ENCODE results near the gene C19orf25.

C19orf25 gene

DNA sequence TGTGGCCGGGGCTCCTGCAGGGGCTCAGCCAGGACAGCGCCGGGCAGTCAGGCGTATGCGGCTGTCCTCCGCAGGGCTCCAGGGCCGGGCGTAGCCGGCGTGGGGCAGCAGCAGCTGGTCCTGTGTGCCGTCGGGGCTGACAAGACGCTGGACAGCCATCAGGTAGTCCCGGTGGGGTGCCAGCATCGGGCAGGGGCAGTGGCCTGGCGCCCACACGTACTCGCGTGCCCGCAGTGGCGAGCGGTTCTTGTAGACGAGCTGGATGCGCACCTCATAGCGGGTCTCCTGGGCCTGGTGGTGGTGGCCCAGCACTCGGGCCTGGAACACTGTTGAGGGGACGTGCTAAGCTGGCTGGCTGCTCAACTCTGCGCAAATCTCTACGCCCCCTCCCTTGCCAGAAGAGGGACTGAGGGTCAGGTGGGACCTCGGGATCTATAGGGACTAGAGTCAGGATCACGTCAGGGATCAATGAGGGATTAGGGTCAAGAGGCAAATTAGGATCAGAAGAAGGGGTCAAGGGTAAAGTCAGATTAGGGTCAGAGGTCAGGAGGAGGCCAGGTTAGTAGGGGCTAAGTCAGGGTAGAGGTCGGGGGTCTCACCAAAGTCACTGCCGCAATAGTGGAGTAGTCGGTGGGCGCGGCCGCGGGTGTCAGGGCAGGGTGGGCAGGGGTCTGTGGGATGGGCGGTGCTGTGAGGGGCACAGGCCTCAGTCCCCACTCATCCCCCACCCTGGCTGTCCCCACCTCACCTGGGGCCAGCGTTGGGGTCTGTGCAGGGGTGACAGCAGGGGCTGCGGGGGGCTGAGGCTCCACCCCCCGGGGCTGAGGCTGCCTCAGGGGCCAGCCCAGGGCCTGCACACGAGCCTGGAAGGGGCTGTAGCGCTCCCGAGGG, 27.2 kb upstream of the C19orf25 start:
- H3K4me1 ChIP-seq (ENCODE audit: insufficient read depth, low read length) = 0 out of 2 replicates have a peak, but pooled peaks cover 3% of the 10 kb centered on the region
- no peak overlapping the region for H3K9ac ChIP-seq (ENCODE audit: low read depth, low read length)
- H3K79me2 ChIP-seq (ENCODE audit: insufficient read depth, low read length) = no peaks in the 10 kb centered on the region

DNA sequence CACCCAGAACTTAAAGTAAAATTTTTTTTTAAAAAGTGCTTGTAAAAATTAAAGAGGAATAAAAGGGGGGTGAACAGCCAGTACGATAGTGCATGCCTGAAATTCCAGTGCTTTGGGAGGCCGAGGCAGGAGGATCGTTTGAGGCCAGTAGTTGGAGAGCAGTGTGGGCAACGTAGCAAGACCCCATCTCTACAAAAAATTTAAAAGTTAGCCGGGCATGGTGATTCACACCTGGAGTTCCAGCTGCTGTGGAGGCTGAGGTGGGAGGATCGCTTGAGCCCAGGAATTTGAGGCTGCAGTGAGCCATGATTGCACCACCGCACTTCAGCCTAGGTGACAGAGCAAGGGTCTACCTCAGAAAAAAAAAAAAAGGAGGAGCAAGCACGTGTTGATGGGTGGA, 26.0 kb upstream of the C19orf25 start:
- H3K4me3 ChIP-seq (ENCODE audit: low read depth in 1 of 2, low read length in 2 of 2) = no peak overlapping the region
- H4K20me1 ChIP-seq (ENCODE audit: insufficient read depth, low read length) = no peaks in the 10 kb centered on the region; the same call in 1 of the 2 replicates
- ATAC-seq (ENCODE audit: insufficient read depth, low read depth) (no peak), DNase-seq (no peak)
- H2AFZ ChIP-seq (ENCODE audit: low read depth, low read length) = no peak overlapping the region
- no peaks in the 10 kb centered on the region for H3K9me3 ChIP-seq (ENCODE audit: insufficient read depth, low read length, severe bottlenecking)
- H3K9ac ChIP-seq (ENCODE audit: low read depth, low read length) = no peak overlapping the region
- H3K4me1 ChIP-seq (ENCODE audit: insufficient read depth, low read length) = 0 out of 2 replicates have a peak, but pooled peaks cover 3% of the 10 kb centered on the region
- H3K79me2 ChIP-seq (ENCODE audit: insufficient read depth, low read length) = no peaks in the 10 kb centered on the region
- H3K36me3 ChIP-seq (ENCODE audit: insufficient read depth, low read length) = no peaks in the 10 kb centered on the region
- no peak overlapping the region for H3K27ac ChIP-seq (ENCODE audit: low read length)
- no peaks in the 10 kb centered on the region for H3K27me3 ChIP-seq (ENCODE audit: insufficient read depth, low read length, poor library complexity)
- H3K4me2 ChIP-seq (ENCODE audit: insufficient read depth, low read length) = no peak overlapping the region
- TF ChIP-seq, protein P1, sequence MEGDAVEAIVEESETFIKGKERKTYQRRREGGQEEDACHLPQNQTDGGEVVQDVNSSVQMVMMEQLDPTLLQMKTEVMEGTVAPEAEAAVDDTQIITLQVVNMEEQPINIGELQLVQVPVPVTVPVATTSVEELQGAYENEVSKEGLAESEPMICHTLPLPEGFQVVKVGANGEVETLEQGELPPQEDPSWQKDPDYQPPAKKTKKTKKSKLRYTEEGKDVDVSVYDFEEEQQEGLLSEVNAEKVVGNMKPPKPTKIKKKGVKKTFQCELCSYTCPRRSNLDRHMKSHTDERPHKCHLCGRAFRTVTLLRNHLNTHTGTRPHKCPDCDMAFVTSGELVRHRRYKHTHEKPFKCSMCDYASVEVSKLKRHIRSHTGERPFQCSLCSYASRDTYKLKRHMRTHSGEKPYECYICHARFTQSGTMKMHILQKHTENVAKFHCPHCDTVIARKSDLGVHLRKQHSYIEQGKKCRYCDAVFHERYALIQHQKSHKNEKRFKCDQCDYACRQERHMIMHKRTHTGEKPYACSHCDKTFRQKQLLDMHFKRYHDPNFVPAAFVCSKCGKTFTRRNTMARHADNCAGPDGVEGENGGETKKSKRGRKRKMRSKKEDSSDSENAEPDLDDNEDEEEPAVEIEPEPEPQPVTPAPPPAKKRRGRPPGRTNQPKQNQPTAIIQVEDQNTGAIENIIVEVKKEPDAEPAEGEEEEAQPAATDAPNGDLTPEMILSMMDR (IDR thresholded peaks at IDR 0.05; ENCODE audit: borderline replicate concordance, extremely low read depth, low read length, poor library complexity, severe bottlenecking) = no peak
- TF ChIP-seq EZH2 (IDR thresholded peaks at IDR 0.05; ENCODE audit: borderline replicate concordance, low read depth, low read length, severe bottlenecking) = no peak

More for the DNA sequence above, 27.2 kb upstream of the C19orf25 start:
- Histone ChIP-seq H3K27me3 (ENCODE audit: insufficient read depth, low read length, poor library complexity) (no peaks in the 10 kb centered on the region), H3K4me2 (ENCODE audit: insufficient read depth, low read length) (no peak overlapping the region), H3K36me3 (ENCODE audit: insufficient read depth, low read length) (no peaks in the 10 kb centered on the region), H3K9me3 (ENCODE audit: insufficient read depth, low read length, severe bottlenecking) (no peaks in the 10 kb centered on the region), H3K4me3 (ENCODE audit: low read depth in 1 of 2, low read length in 2 of 2) (no peak overlapping the region), H4K20me1 (ENCODE audit: insufficient read depth, low read length) (no peaks in the 10 kb centered on the region; the same call in 1 of the 2 replicates), H2AFZ (ENCODE audit: low read depth, low read length) (no peak overlapping the region), H3K27ac (ENCODE audit: low read length) (no peak overlapping the region)
- no peak for TF ChIP-seq EZH2 (IDR thresholded peaks at IDR 0.05; ENCODE audit: borderline replicate concordance, low read depth, low read length, severe bottlenecking)
- TF ChIP-seq, protein P1 (IDR thresholded peaks at IDR 0.05; ENCODE audit: borderline replicate concordance, extremely low read depth, low read length, poor library complexity, severe bottlenecking) = no peak
- DNase-seq (no peak), ATAC-seq (ENCODE audit: insufficient read depth, low read depth) (no peak)

DNA sequence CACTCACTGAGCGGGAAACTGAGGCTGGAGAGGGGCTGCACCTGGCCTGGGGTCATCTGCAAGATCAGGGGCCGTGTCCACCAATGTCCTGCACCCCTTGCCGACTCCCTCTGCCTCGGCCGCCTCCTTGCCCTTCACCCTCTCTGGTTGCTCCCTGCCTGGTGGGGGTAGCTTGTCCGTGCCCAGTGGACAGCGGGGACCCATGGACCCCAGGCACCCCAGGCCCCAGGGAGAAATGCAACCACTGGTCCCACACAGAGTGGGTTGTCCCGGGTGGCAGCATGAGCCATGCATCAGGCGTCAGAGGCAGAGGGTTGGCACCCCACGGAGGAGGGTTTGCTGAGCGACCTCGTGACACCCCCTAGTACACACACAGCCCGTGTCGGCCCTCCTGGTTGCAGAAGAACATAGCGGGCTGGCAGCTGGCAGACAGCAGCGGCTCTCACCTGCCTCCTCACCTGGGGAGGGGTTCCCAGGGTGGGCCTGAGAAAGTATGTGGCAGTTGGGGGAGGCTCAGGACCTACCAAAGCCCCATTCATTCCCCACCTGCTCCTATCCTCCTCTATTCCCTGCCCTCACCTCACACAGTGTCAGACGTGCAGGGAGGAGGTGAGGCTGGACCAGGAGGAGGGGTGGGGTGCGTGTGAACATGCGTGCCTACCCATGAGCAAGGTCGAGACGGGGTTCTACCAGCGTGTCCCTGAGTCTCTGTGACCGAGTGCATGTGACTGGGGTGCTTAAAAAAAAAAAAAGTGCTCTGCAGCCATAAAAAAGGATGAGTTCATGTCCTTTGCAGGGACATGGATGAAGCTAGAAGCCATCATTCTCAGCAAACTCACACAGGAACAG, 25.1 kb upstream of the C19orf25 start:
- H3K4me2 ChIP-seq (ENCODE audit: insufficient read depth, low read length) = no peak overlapping the region
- H3K9ac ChIP-seq (ENCODE audit: low read depth, low read length) = no peak overlapping the region
- no peaks in the 10 kb centered on the region for H3K27me3 ChIP-seq (ENCODE audit: insufficient read depth, low read length, poor library complexity)
- DNase-seq = no peak
- no peaks in the 10 kb centered on the region for H3K36me3 ChIP-seq (ENCODE audit: insufficient read depth, low read length)
- H3K79me2 ChIP-seq (ENCODE audit: insufficient read depth, low read length) = no peaks in the 10 kb centered on the region
- no peak overlapping the region for H2AFZ ChIP-seq (ENCODE audit: low read depth, low read length)
- TF ChIP-seq, protein P1 (IDR thresholded peaks at IDR 0.05; ENCODE audit: borderline replicate concordance, extremely low read depth, low read length, poor library complexity, severe bottlenecking) = no peak
- TF ChIP-seq EZH2 (IDR thresholded peaks at IDR 0.05; ENCODE audit: borderline replicate concordance, low read depth, low read length, severe bottlenecking) = no peak
- 0 out of 2 replicates have a peak, but pooled peaks cover 3% of the 10 kb centered on the region for H3K4me1 ChIP-seq (ENCODE audit: insufficient read depth, low read length)
- no peak overlapping the region for H3K27ac ChIP-seq (ENCODE audit: low read length)
- H3K9me3 ChIP-seq (ENCODE audit: insufficient read depth, low read length, severe bottlenecking) = no peaks in the 10 kb centered on the region
- no peak for ATAC-seq (ENCODE audit: insufficient read depth, low read depth)
- H3K4me3 ChIP-seq (ENCODE audit: low read depth in 1 of 2, low read length in 2 of 2) = no peak overlapping the region
- H4K20me1 ChIP-seq (ENCODE audit: insufficient read depth, low read length) = no peaks in the 10 kb centered on the region
